ENCODE results near the gene FAM107B.

DNA sequence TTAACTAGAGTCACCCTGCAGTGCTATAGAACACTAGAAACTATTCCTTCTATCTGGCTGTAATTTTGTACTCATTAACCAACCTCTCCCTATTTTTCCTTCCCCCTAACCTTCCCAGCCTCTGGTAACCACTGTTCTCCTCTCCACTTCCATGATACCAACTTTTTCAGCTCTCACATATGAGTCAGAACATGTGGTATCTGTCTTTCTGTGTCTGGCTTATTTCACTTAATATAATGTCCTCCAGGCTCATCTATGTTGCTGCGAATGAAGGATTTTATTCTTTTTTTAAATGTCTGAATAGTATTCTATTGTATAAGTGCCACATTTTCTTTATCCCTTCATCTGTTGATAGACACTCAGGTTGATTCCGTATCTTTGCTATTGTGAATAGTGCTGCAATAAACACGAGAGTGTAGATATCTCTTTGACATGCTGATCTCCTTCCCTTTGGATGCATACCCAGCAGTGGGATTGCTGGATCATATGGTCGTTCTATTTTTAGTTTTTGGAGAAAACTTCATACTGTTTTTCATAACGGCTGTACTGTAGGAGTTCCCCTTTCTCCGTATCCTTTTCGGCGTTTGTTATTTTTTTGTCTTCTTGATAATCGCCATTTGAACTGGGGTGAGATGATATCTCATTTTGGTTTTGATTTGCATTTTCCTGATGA lies 101.4 kb downstream of the FAM107B start:
- TF ChIP-seq, protein P1, sequence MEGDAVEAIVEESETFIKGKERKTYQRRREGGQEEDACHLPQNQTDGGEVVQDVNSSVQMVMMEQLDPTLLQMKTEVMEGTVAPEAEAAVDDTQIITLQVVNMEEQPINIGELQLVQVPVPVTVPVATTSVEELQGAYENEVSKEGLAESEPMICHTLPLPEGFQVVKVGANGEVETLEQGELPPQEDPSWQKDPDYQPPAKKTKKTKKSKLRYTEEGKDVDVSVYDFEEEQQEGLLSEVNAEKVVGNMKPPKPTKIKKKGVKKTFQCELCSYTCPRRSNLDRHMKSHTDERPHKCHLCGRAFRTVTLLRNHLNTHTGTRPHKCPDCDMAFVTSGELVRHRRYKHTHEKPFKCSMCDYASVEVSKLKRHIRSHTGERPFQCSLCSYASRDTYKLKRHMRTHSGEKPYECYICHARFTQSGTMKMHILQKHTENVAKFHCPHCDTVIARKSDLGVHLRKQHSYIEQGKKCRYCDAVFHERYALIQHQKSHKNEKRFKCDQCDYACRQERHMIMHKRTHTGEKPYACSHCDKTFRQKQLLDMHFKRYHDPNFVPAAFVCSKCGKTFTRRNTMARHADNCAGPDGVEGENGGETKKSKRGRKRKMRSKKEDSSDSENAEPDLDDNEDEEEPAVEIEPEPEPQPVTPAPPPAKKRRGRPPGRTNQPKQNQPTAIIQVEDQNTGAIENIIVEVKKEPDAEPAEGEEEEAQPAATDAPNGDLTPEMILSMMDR (conservative IDR thresholded peaks at IDR 0.05), result no peak
- TF ChIP-seq EZH2 (IDR thresholded peaks at IDR 0.05; ENCODE audit: low read depth), result no peak

Measured in PC-9 (cell line).